Stimulated activated memory B cell treated with anti-CD40 and anti-IgM and Interleukin-4, amounts not matched to agents 10 μg/mL and 1 μg/mL and 100 μg/mL, for 72 hours (primary cell): Measurements from ENCODE around the gene OR10H1.
"Not testable (repeated sequence)": the region's sequence is repeated elsewhere in the genome, so short reads cannot be mapped to it uniquely, and the experiment has no call there.

Source experiments
- ATAC-seq: fragments of 150-1000 bp; cut with Tn5 transposase; 2 replicates; pipeline ENCODE4 v1.10.0; 2021
- H3K27ac Mint-ChIP-seq: one replicate; pipeline ENCODE4 v1.8.0; 2022; ENCODE audit warnings: mild to moderate bottlenecking, mixed read lengths
- H3K27me3 Mint-ChIP-seq: one replicate; pipeline ENCODE4 v1.8.0; 2022; ENCODE audit warnings: mixed read lengths
- H3K36me3 Mint-ChIP-seq: one replicate; pipeline ENCODE4 v1.8.0; 2022; ENCODE audit warnings: mixed read lengths
- H3K4me1 Mint-ChIP-seq: one replicate; pipeline ENCODE4 v1.8.0; 2022; ENCODE audit warnings: mixed read lengths
- H3K4me3 Mint-ChIP-seq: one replicate; pipeline ENCODE4 v1.8.0; 2022; ENCODE audit warnings: mild to moderate bottlenecking, moderate library complexity, mixed read lengths
- H3K9me3 Mint-ChIP-seq: one replicate; pipeline ENCODE4 v1.8.0; 2022; ENCODE audit warnings: mixed read lengths

The OR10H1 gene

DNA sequence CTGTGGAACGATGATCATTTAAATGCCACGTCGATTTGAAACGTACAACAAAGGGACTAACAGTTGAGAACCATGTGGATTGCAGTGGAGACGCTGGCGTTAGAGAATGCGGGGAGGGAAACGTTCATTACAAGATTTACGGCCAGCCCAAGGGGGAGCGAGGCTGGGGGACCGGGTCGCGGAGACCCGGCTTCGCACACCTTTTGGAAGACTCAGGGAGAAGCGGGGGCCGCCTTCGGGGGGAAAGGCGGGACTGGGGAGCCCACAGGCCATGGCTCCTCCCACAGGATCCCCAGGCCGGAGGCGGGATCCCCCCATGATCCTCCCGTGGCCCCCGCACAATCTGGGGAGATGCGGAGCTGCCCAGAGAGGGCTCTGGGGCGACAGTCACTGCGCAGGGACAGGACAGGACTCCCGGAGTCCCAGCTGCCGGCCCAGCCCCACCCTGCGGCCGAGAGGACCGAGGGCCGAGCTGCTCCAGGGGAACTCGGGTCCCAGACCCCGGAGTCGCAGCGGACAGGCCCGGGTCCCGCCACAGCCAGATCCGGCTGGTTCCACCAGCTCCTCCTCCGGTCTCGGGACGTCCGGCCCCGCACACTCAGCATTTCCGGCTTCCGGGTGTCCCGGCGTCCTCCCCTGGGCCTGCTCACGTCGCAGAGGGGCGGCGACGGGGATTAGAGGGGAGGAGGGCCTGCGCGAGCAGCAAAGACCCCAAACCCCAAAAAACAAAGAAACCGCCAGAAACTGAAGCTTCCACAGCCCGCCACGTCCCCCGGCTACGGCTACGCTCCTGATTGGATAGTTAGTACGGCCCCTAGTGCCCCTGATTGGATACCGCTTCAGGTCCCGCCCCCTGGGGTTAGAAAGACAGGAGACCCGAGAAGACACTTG lies 21.1 kb upstream of the OR10H1 start:
- peaks cover 14% of the 10 kb centered on the region for H3K4me1 Mint-ChIP-seq
- H3K27ac Mint-ChIP-seq: peak overlapping the region; percentile 96
- peaks cover 11% of the 10 kb centered on the region for H3K27me3 Mint-ChIP-seq

DNA sequence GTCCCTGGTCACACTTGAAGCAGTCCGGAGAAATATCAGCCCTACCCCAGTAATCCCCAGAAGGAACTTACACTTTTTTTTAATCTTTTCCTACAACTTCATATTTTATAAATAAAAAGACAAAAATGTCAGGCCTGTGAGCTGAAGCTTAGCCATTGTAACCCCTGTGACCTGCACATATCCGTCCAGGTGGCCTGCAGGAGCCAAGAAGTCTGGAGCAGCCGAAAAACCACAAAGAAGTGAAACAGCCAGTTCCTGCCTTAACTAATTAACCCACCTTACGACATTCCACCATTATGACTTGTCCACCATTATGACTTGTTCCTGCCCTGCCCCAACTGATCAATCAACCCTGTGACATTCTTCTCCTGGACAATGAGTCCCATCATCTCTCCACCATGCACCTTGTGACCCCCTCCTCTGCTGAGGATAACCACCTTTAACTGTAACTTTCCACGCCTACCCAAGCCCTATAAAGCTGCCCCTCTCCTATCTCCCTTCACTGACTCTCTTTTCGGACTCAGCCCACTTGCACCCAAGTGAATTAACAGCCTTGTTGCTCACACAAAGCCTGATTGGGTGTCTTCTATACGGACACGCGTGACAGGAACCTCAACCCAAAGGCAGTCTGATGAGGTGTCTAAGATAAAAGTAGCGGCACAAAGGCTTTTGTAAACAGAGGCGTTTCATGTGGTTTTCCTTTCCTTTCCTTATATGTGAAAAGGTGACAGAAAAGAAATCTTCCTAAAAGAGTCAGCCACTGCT lies 20.3 kb upstream of the OR10H1 start:
- Mint-ChIP-seq H3K4me1 (peaks cover 14% of the 10 kb centered on the region), H3K27ac (peak overlapping the region; percentile 96), H3K4me3 (peak overlapping the region; percentile 83)
- H3K9me3 Mint-ChIP-seq, H3K27me3 Mint-ChIP-seq, H3K36me3 Mint-ChIP-seq, ATAC-seq: not testable (repeated sequence)

More for the DNA sequence above, 21.1 kb upstream of the OR10H1 start:
- no peaks in the 10 kb centered on the region for H3K9me3 Mint-ChIP-seq
- H3K4me3 Mint-ChIP-seq: peak overlapping the region; percentile 83
- no peaks in the 10 kb centered on the region for H3K36me3 Mint-ChIP-seq
- ATAC-seq: peak; percentile 99

DNA sequence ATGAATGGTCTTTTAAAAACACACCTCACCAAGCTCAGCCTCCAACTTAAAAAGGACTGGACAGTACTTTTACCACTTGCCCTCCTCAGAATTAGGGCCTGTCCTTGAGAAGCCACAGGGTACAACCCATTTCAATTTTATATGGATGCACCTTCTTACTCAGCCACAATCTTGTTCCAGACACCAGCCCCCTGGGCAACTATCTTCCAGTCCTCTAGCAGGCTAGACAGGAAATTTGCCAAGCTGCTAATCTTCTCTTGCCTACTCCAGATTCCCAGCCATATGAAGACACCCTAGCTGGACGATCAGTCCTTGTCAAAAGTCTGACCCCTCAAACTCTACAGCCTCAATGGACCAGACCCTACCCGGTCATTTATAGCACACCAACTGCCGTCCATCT lies 18.8 kb upstream of the OR10H1 start:
- not testable (repeated sequence) for ATAC-seq, H3K27ac Mint-ChIP-seq, H3K9me3 Mint-ChIP-seq, H3K36me3 Mint-ChIP-seq, H3K4me3 Mint-ChIP-seq
- H3K27me3 Mint-ChIP-seq: peaks cover 21% of the 10 kb centered on the region
- H3K4me1 Mint-ChIP-seq: peaks cover 14% of the 10 kb centered on the region

DNA sequence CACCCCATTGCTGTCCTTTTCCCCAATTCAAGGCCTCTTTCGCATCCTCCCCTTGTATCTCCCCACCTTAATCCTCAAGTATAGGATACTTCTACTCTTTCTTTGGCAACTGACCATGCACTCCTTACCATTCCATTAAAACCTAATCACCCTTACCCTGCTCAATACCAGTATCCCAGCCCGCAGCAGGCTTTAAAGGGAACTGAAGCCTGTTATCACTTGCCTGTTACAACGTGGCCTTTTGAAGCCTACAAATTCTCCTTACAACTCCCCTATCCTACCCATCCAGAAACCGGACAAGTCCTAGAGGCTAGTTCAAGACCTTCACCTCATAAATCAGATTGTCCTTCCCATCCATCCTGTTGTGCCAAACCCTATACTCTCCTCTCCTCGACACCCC lies 16.2 kb upstream of the OR10H1 start:
- no peak for ATAC-seq
- H3K27me3 Mint-ChIP-seq: peaks cover 18% of the 10 kb centered on the region
- no peaks in the 10 kb centered on the region for H3K36me3 Mint-ChIP-seq
- H3K27ac Mint-ChIP-seq: no peak overlapping the region
- no peak overlapping the region for H3K4me3 Mint-ChIP-seq
- H3K4me1 Mint-ChIP-seq: peaks cover 8% of the 10 kb centered on the region
- H3K9me3 Mint-ChIP-seq: no peaks in the 10 kb centered on the region

DNA sequence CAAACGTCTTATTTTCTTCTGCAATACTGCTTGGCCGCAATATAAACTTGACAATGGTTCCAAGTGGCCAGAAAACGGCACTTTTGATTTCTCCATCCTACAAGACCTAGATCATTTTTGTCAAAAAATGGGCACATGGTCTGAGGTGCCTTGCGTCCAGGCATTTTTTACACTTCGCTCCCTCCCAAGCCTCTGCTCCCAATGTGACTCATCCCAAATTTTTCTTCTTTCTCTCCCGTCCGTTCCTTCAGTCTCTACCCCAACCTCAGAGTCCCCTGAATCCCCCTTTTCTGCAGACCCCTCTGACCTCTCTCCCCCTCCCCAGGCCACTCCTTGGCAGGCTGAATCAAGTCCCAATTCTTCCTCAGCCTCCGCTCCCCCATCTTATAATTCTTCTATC lies 14.3 kb upstream of the OR10H1 start:
- Mint-ChIP-seq H3K27me3 (peaks cover 18% of the 10 kb centered on the region), H3K4me3 (no peak overlapping the region), H3K36me3 (no peaks in the 10 kb centered on the region), H3K4me1 (no peaks in the 10 kb centered on the region), H3K27ac (no peak overlapping the region), H3K9me3 (no peaks in the 10 kb centered on the region)
- no peak for ATAC-seq

DNA sequence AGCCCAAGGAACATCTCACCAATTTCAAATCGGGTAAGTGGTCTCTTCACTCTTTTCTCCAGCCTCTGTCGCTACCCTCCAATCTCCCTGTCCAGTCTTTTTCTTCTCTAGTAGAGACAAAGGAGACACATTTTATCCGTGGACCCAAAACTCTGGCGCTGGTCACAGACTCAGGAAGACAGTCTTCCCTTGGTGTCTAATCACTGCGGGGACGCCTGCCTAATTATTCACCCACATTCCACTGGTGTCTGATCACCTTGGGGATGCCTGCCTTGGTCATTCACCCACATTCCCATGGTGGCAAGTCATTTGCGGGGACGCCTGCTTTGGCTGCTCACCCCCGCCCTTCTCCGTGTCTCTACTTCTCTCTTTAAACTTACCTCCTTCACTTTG lies 13.8 kb upstream of the OR10H1 start:
- H3K36me3 Mint-ChIP-seq: no peaks in the 10 kb centered on the region
- H3K4me1 Mint-ChIP-seq: no peaks in the 10 kb centered on the region
- H3K27ac Mint-ChIP-seq: no peak overlapping the region
- H3K27me3 Mint-ChIP-seq: peaks cover 18% of the 10 kb centered on the region
- no peaks in the 10 kb centered on the region for H3K9me3 Mint-ChIP-seq
- ATAC-seq: no peak
- H3K4me3 Mint-ChIP-seq: no peak overlapping the region

DNA sequence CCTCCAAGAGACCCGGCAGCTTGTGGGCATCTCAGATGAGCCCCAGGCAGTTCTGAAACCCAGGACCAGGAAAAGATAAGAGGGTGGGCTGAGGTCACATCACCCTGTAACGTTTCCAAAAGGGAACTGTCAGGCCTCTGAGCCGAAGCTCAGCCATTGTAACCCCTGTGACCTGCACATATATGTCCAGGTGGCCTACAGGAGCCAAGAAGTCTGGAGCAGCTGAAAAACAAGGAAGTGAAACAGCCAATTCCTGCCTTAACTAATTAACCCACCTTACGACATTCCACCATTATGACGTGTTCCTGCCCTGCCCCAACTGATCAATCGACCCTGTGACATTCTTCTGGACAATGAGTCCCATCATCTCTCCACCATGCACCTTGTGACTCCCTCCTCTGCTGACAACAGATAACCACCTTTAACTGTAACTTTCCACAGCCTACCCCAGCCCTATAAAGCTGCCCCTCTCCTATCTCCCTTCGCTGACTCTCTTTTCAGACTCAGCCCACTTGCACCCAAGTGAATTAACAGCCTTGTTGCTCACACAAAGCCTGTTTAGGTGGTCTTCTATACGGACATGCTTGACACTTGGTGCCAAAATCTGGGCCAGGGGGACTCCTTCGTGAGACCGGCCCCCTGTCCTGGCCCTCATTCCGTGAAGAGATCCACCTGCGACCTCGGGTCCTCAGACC lies 13.3 kb upstream of the OR10H1 start:
- not testable (repeated sequence) for H3K4me3 Mint-ChIP-seq, H3K27ac Mint-ChIP-seq, H3K36me3 Mint-ChIP-seq

DNA sequence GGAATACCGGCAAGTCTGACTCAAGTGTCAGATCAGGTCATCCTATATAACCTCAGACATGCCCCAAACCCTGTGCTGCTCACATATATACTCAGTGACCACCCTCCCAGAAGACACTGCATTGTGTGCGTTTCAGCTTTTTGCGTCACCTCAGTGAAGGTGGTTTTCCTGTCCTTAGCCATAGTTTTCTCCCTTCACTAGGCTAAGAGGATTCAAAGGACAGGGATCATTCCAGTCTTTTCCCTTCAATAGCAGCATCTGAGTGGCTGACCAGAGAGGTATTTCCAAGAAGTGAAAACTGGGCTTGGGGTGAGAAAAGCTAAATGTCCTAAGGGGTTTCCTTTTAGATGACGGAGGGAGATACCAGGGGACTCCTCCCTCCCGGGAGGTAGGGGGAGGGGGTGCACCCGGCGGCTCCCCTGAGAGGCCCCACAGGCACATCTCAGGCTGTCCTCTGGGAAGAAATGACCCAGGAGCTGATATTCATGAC lies 12.7 kb upstream of the OR10H1 start:
- H3K4me1 Mint-ChIP-seq: no peaks in the 10 kb centered on the region
- no peaks in the 10 kb centered on the region for H3K36me3 Mint-ChIP-seq
- H3K9me3 Mint-ChIP-seq: no peaks in the 10 kb centered on the region
- H3K4me3 Mint-ChIP-seq: no peak overlapping the region
- no peak for ATAC-seq
- no peak overlapping the region for H3K27ac Mint-ChIP-seq
- peaks cover 18% of the 10 kb centered on the region for H3K27me3 Mint-ChIP-seq

More for the DNA sequence above, 13.3 kb upstream of the OR10H1 start:
- not testable (repeated sequence) for ATAC-seq, H3K9me3 Mint-ChIP-seq, H3K4me1 Mint-ChIP-seq
- peaks cover 18% of the 10 kb centered on the region for H3K27me3 Mint-ChIP-seq

DNA sequence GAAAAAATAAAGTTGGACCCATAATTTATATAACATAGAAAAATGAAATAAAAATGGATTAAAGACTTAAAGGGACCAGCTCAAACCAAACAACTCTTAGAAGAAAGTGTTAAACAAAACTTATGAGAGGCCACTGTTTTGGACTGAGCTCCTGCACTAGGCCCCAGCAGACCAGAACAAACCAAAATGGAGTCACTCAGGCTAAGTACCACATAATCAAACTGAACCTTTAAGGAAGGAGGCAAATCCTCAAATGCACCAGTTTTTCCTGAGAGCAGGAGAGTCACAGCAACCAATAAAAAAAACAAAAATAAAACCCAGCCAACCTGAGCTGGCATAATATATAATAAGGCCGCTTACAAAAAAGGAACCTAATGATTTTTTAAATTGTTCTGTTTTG lies 10.3 kb upstream of the OR10H1 start:
- Mint-ChIP-seq H3K36me3 (no peaks in the 10 kb centered on the region), H3K27me3 (peaks cover 18% of the 10 kb centered on the region), H3K4me3 (no peak overlapping the region), H3K9me3 (no peaks in the 10 kb centered on the region), H3K4me1 (no peaks in the 10 kb centered on the region), H3K27ac (no peak overlapping the region)
- ATAC-seq: no peak

DNA sequence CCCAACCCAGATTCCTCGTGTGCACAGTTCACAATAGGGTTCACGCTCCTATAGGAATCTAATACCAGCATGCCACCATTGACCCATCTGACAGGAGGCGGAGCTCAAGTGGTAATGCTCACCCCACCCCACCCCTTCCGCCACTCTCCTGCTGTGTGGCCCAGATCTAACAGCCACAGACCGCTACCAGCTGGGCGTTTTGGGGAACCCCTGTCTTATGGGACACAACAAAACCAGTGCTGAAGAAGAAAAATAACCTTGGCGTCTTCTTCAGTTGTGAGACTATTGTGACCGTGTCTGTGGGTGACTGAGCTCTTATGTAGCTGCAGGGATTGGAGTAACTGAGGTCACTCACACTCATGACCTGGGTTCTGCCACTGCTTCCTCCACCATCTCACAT lies 5.2 kb upstream of the OR10H1 start:
- ATAC-seq: no peak
- H3K27ac Mint-ChIP-seq: no peak overlapping the region
- peaks cover 28% of the 10 kb centered on the region for H3K27me3 Mint-ChIP-seq

DNA sequence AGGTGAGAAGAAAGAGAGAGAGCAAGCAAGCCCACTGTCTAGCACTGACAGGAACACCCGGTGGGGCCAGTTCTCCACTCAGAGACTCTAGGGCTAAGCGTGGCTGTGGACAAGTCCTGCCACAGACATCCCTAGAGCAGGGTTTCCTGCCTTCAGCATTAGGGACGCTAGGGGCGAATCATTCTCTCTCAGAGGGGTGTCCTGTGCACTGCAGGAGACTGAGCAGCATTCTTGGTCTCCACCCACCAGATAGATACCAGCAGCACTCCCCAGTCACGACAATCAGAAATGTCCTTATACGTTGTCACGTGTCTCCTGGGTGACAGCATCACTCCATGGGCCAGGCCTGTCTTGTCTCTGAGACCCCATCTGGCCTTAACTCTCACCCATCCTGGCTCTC lies 1.5 kb downstream of the OR10H1 start:
- Mint-ChIP-seq H3K4me3 (no peak overlapping the region), H3K9me3 (no peaks in the 10 kb centered on the region), H3K36me3 (no peaks in the 10 kb centered on the region), H3K4me1 (peaks cover 7% of the 10 kb centered on the region), H3K27me3 (peaks cover 62% of the 10 kb centered on the region), H3K27ac (no peak overlapping the region)
- peak; percentile 51 for ATAC-seq

More for the DNA sequence above, 5.2 kb upstream of the OR10H1 start:
- no peaks in the 10 kb centered on the region for H3K4me1 Mint-ChIP-seq
- no peak overlapping the region for H3K4me3 Mint-ChIP-seq
- H3K9me3 Mint-ChIP-seq: no peaks in the 10 kb centered on the region
- no peaks in the 10 kb centered on the region for H3K36me3 Mint-ChIP-seq

DNA sequence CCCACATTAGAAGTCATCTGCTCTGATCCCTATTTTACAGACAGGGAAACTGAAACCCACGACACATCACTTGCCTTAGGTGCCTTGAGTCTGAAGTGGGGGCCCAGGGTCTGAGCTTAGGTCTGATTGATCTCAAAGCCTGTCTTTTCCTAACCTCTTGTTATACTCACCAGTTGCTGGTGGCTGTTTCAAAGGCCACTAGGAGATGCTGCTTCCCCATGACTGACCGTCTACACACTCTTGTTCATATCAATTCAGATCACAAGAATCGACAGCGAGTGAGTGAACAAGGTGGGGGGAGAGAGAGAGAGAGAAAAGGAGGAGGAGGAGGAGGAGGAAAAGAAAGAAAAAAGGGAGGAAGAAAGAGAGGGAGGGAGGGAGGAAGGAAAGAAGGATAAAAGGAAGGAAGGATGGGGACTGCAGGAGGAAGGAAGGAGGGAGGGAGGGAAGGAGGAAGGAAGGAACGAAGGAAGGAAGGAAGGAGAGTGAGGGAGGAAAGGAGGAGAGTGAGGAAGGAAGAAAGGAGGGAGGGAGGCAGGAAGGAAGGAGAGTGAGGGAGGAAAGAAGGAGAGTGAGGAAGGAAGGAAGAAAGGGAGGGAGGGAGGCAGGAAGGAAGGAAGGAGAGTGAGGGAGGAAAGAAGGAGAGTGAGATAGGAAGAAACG lies 3.3 kb downstream of the OR10H1 start:
- Mint-ChIP-seq H3K4me1 (peaks cover 7% of the 10 kb centered on the region), H3K27ac (no peak overlapping the region), H3K36me3 (peaks cover 5% of the 10 kb centered on the region), H3K27me3 (peaks cover 65% of the 10 kb centered on the region), H3K9me3 (no peaks in the 10 kb centered on the region), H3K4me3 (no peak overlapping the region)
- no peak for ATAC-seq

DNA sequence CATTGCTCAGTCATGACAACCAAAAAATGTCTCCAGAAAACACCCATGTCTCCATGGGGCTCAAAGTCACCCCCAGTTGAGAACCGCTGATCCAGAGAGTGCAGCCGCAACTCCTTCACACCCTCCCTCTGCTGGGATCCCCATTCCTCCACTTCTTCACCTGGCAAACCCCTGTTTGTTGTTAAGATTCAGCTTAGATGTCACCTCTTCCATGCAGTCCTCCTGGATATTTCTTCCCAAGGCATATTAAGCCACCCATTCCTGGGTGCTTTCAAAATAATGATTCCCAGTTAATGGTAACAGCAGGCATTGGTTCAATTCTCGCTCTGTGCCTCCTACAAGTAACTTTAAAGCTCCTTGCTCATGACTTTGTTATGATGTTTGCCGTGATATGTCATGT lies 4.0 kb downstream of the OR10H1 start:
- H3K4me1 Mint-ChIP-seq: peaks cover 7% of the 10 kb centered on the region
- no peak overlapping the region for H3K4me3 Mint-ChIP-seq
- H3K27ac Mint-ChIP-seq: no peak overlapping the region

DNA sequence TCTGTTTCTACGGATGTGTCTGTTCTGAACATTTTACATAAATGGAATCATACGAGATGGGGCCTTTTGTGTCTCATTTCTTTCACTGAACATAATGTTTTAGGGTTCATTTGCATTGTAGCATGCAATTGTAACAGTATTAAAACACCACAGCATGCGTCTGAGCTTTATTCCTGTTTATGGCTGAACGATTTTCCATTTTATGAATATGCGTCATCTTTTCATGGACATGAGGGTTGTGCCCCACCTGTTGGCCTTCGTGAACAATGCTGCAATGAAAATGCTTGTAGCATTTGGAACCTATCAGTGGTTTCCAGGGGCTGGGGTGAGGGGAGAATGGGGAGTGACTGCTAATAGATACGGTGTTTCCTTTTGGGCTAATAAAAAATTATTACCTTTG lies 5.1 kb downstream of the OR10H1 start:
- peaks cover 5% of the 10 kb centered on the region for H3K36me3 Mint-ChIP-seq
- no peak for ATAC-seq
- H3K27me3 Mint-ChIP-seq: peaks cover 60% of the 10 kb centered on the region
- H3K4me3 Mint-ChIP-seq: no peak overlapping the region
- H3K9me3 Mint-ChIP-seq: no peaks in the 10 kb centered on the region
- no peak overlapping the region for H3K27ac Mint-ChIP-seq
- peaks cover 7% of the 10 kb centered on the region for H3K4me1 Mint-ChIP-seq

More for the DNA sequence above, 4.0 kb downstream of the OR10H1 start:
- H3K36me3 Mint-ChIP-seq: peaks cover 5% of the 10 kb centered on the region
- no peaks in the 10 kb centered on the region for H3K9me3 Mint-ChIP-seq
- no peak for ATAC-seq
- peaks cover 71% of the 10 kb centered on the region for H3K27me3 Mint-ChIP-seq

DNA sequence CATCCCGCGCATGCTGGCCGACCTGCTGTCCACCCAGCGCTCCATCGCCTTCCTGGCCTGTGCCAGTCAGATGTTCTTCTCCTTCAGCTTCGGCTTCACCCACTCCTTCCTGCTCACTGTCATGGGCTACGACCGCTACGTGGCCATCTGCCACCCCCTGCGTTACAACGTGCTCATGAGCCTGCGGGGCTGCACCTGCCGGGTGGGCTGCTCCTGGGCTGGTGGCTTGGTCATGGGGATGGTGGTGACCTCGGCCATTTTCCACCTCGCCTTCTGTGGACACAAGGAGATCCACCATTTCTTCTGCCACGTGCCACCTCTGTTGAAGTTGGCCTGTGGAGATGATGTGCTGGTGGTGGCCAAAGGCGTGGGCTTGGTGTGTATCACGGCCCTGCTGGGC lies 21.2 kb downstream of the OR10H1 start:
- H3K27ac Mint-ChIP-seq, ATAC-seq, H3K4me1 Mint-ChIP-seq, H3K36me3 Mint-ChIP-seq, H3K9me3 Mint-ChIP-seq, H3K4me3 Mint-ChIP-seq: not testable (repeated sequence)
- peaks cover 63% of the 10 kb centered on the region for H3K27me3 Mint-ChIP-seq
